Measurements from ENCODE around the gene TAS1R3. TPM values are rescaled to one million over a fixed set of nuclear protein-coding genes. Genes with fewer than 3 reads are reported as not detected.

Gene TAS1R3
- total and polyA plus RNA-seq, 2 donors (not counting 1 experiment from before 2014, with no cell fraction given) = 4.1 to 11.7 TPM

- peak overlapping the region; percentile 65 for H3K27ac Mint-ChIP-seq
- H2AFZ ChIP-seq (ENCODE audit: insufficient read depth, low read depth, low read length, poor library complexity, severe bottlenecking) = no peak overlapping the region
- peaks cover 39 to 42% of the 10 kb centered on the region in 2 donors for H3K4me1 ChIP-seq (ENCODE audit: control insufficient read depth in 2 of 2, insufficient read depth in 2 of 2, low read length in 2 of 2)
- no peaks in the 10 kb centered on the region for H3K79me2 ChIP-seq (ENCODE audit: control insufficient read depth, insufficient read depth, low read length)
- H3K27me3 Mint-ChIP-seq = peaks cover 25% of the 10 kb centered on the region
- intact Hi-C loops (cut with micrococcal nuclease) = no loop called here
- no peak overlapping the region for H3K27ac ChIP-seq (ENCODE audit: low read length in 2 of 2)
- no peak overlapping the region for H3K4me3 ChIP-seq (ENCODE audit: control extremely low read depth in 1 of 5, extremely low read depth in 1 of 5, insufficient read depth in 1 of 5, low read depth in 2 of 5, low read length in 4 of 5)
- ATAC-seq (ENCODE audit: low read depth) = no peak
- peaks cover 0 to 13% (median 0%) of the 10 kb centered on the region in 3 donors for H3K9me3 ChIP-seq (ENCODE audit: control extremely low read depth in 1 of 3, control insufficient read depth in 2 of 3, insufficient read depth in 1 of 3, low read length in 2 of 3)
- ChIA-PET POLR2A (interaction anchor here (0.7 kb wide), 1 partner anchor 50 kb away, joined by 3 read pairs; no protein-coding TSS in a partner anchor), CTCF (no interaction called here)
- H3K36me3 ChIP-seq (replicated peaks in 1 of 2; ENCODE audit: control extremely low read depth in 1 of 2, control insufficient read depth in 1 of 2, extremely low read depth in 1 of 2, insufficient read depth in 2 of 2, low read length in 1 of 2) = no peaks in the 10 kb centered on the region
- H3K9me3 Mint-ChIP-seq (ENCODE audit: insufficient read depth) = no peaks in the 10 kb centered on the region
- WGBS (ENCODE audit: insufficient coverage) = 15% methylated on average over 114 of the region's 116 CpGs
- H3K4me2 ChIP-seq (replicated peaks; ENCODE audit: low read depth, low read length, poor library complexity, severe bottlenecking) = peak overlapping the region; percentile 55
- no peak overlapping the region for H3K9ac ChIP-seq (ENCODE audit: low read length)
- peak overlapping the region; percentile 55 for H3K4me3 Mint-ChIP-seq
- DNase-seq = peak; percentile 58
- H3K4me1 Mint-ChIP-seq = peaks cover 23% of the 10 kb centered on the region
- TF ChIP-seq EZH2 (IDR thresholded peaks at IDR 0.05; ENCODE audit: borderline replicate concordance, insufficient read depth, low read depth, low read length, poor library complexity, severe bottlenecking) (peak; percentile 73), CTCF (IDR thresholded peaks at IDR 0.05) (no peak)
- H4K20me1 ChIP-seq (ENCODE audit: control insufficient read depth, insufficient read depth, low read length, poor library complexity, severe bottlenecking) = peaks cover 6% of the 10 kb centered on the region
- peaks cover 0 to 63% (median 19%) of the 10 kb centered on the region in 4 experiments for H3K27me3 ChIP-seq (replicated peaks in 1 of 4; ENCODE audit: control extremely low read depth in 1 of 4, control insufficient read depth in 3 of 4, insufficient read depth in 4 of 4, low read length in 3 of 4)
These were observed 23.5 kb downstream of the TAS1R3 start for GRCh38 chr1:1354271-1355247.

GRCh38 chr1:1355416-1355815, 24.3 kb downstream of the TAS1R3 start:
- Mint-ChIP-seq H3K9me3 (ENCODE audit: insufficient read depth) (no peaks in the 10 kb centered on the region), H3K27me3 (peaks cover 25% of the 10 kb centered on the region), H3K4me1 (peaks cover 23% of the 10 kb centered on the region), H3K27ac (no peak overlapping the region), H3K4me3 (no peak overlapping the region)
- Histone ChIP-seq H3K4me3 (ENCODE audit: control extremely low read depth in 1 of 5, extremely low read depth in 1 of 5, insufficient read depth in 1 of 5, low read depth in 2 of 5, low read length in 4 of 5) (no peak overlapping the region), H3K27me3 (replicated peaks in 1 of 4; ENCODE audit: control extremely low read depth in 1 of 4, control insufficient read depth in 3 of 4, insufficient read depth in 4 of 4, low read length in 3 of 4) (peaks cover 0 to 70% (median 19%) of the 10 kb centered on the region in 4 experiments), H2AFZ (ENCODE audit: insufficient read depth, low read depth, low read length, poor library complexity, severe bottlenecking) (no peak overlapping the region), H3K9ac (ENCODE audit: low read length) (no peak overlapping the region), H3K79me2 (ENCODE audit: control insufficient read depth, insufficient read depth, low read length) (no peaks in the 10 kb centered on the region), H3K27ac (ENCODE audit: low read length in 2 of 2) (no peak overlapping the region), H3K9me3 (ENCODE audit: control extremely low read depth in 1 of 3, control insufficient read depth in 2 of 3, insufficient read depth in 1 of 3, low read length in 2 of 3) (peaks cover 0 to 13% (median 0%) of the 10 kb centered on the region in 3 donors), H3K36me3 (replicated peaks in 1 of 2; ENCODE audit: control extremely low read depth in 1 of 2, control insufficient read depth in 1 of 2, extremely low read depth in 1 of 2, insufficient read depth in 2 of 2, low read length in 1 of 2) (no peaks in the 10 kb centered on the region), H4K20me1 (ENCODE audit: control insufficient read depth, insufficient read depth, low read length, poor library complexity, severe bottlenecking) (peaks cover 6% of the 10 kb centered on the region), H3K4me2 (replicated peaks; ENCODE audit: low read depth, low read length, poor library complexity, severe bottlenecking) (peak overlapping the region; percentile 55), H3K4me1 (ENCODE audit: control insufficient read depth in 2 of 2, insufficient read depth in 2 of 2, low read length in 2 of 2) (peaks cover 39 to 42% of the 10 kb centered on the region in 2 donors)
- TF ChIP-seq CTCF (IDR thresholded peaks at IDR 0.05) = no peak
- no peak for TF ChIP-seq EZH2 (IDR thresholded peaks at IDR 0.05; ENCODE audit: borderline replicate concordance, insufficient read depth, low read depth, low read length, poor library complexity, severe bottlenecking)
- 2% methylated on average over 43 of the region's 52 CpGs for WGBS (ENCODE audit: insufficient coverage)
- POLR2A ChIA-PET = interaction anchor here (0.6 to 0.7 kb wide), 2 partner anchors 14 to 51 kb away, joined by 3 read pairs; no protein-coding TSS in a partner anchor
- ATAC-seq (ENCODE audit: low read depth) (no peak), DNase-seq (no peak)
- CTCF ChIA-PET = no interaction called here
- intact Hi-C loops (cut with micrococcal nuclease) = no loop called here
